ENCODE results near the gene RASIP1. TPM values are rescaled to one million over a fixed set of nuclear protein-coding genes. Genes with fewer than 3 reads are reported as not detected.
A peak's percentile ranks its signal among the peaks of the same experiment; 100 is the strongest.

Gene RASIP1
- total RNA-seq, 1 donor from 2014 or later: 85.9 TPM

DNA sequence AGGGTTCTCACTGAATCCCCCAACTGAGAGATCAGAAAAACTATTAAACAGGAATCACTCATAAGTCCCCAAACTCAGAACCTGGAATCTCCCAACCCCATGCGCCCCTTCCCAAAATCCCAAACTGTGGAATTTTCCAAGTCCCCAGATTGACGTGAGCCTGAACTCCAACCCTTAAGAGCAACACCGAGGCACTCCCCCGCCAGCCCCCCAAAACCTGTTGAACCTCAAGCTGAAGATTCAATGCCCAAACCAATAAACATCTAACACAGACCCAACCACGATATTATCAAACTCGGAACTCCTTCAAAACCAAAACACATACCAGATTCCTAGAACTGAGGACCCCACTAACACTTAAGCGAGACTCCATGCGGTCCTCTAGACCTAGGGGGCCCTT lies 5.7 kb upstream of the RASIP1 start:
- no peak for DNase-seq (ENCODE audit: low spot score in 2 of 2)
- Histone ChIP-seq H3K36me3 (no peaks in the 10 kb centered on the region), H3K27ac (no peak overlapping the region), H3K27me3 (no peaks in the 10 kb centered on the region), H3K9me3 (no peaks in the 10 kb centered on the region), H3K4me1 (peaks cover 0 to 3% of the 10 kb centered on the region in 2 donors), H3K4me3 (no peak overlapping the region)
- TF ChIP-seq CTCF (IDR thresholded peaks at IDR 0.05): no peak
- intact Hi-C loops (cut with DNase I): no loop called here

GRCh38 chr19:48745208-48745995 lies 5.0 kb upstream of the RASIP1 start:
- Histone ChIP-seq H3K27ac (no peak overlapping the region), H3K36me3 (no peaks in the 10 kb centered on the region), H3K4me1 (peaks cover 0 to 3% of the 10 kb centered on the region in 2 donors), H3K27me3 (no peaks in the 10 kb centered on the region), H3K9me3 (no peaks in the 10 kb centered on the region), H3K4me3 (no peak overlapping the region)
- intact Hi-C loops (cut with DNase I): no loop called here
- no peak for TF ChIP-seq CTCF (IDR thresholded peaks at IDR 0.05)
- DNase-seq (ENCODE audit: low spot score in 2 of 2): peak in 1 of 2 donors; percentile 79

GRCh38 chr19:48742096-48742495 lies 1.7 kb upstream of the RASIP1 start:
- Histone ChIP-seq H3K4me3 (no peak overlapping the region), H3K4me1 (peaks cover 5 to 9% of the 10 kb centered on the region in 2 donors), H3K36me3 (no peaks in the 10 kb centered on the region), H3K9me3 (no peaks in the 10 kb centered on the region), H3K27me3 (no peaks in the 10 kb centered on the region), H3K27ac (no peak overlapping the region)
- intact Hi-C loops (cut with DNase I): no loop called here
- no peak for DNase-seq (ENCODE audit: low spot score in 2 of 2)
- no peak for TF ChIP-seq CTCF (IDR thresholded peaks at IDR 0.05)

GRCh38 chr19:48741129-48741999 lies 954 bp upstream of the RASIP1 start:
- H3K27me3 ChIP-seq: no peaks in the 10 kb centered on the region
- no peak overlapping the region for H3K4me3 ChIP-seq

More at GRCh38 chr19:48741129-48741999, 954 bp upstream of the RASIP1 start:
- Histone ChIP-seq H3K36me3 (no peaks in the 10 kb centered on the region), H3K4me1 (peaks cover 5 to 9% of the 10 kb centered on the region in 2 donors), H3K27ac (peak overlapping the region; percentile 2 to 4), H3K9me3 (no peaks in the 10 kb centered on the region)
- intact Hi-C loops (cut with DNase I): no loop called here
- DNase-seq (ENCODE audit: low spot score in 2 of 2): no peak
- no peak for TF ChIP-seq CTCF (IDR thresholded peaks at IDR 0.05)

All from ascending aorta (tissue), 2 donors.